WTC11 (cell line): ENCODE results near the gene VSIG10L2. TPM values are rescaled to one million over a fixed set of nuclear protein-coding genes. Genes with fewer than 3 reads are reported as not detected.

Source experiments
- ATAC-seq: fragments of 200-7000 bp; cut with Tn5 transposase; 2 replicates; pipeline ENCODE4 v1.10.0; 2021; ENCODE audit warnings: mild to moderate bottlenecking, moderate library complexity
- CTCF ChIA-PET: fragments of 300-600 bp; sonication (Branson Sonifier 250); formaldehyde crosslinking; loops from one replicate; lab custom pipeline; 2021; ENCODE audit warnings: antibody characterized with exemption; lab: Charles Lee
- POLR2A ChIA-PET: fragments of 350-600 bp; sonication (Branson Sonifier 250); formaldehyde crosslinking; loops from one replicate; lab custom pipeline; 2021; ENCODE audit warnings: antibody characterized with exemption; lab: Charles Lee
- DNase-seq: peaks from one replicate; pipeline ENCODE4 v3.0.0; 2021; ENCODE audit warnings: low spot score
- H3K27ac Mint-ChIP-seq: 2 replicates; pipeline ENCODE4 v1.8.0; 2021; ENCODE audit warnings: mixed read lengths
- H3K27me3 Mint-ChIP-seq: 2 replicates; pipeline ENCODE4 v1.8.0; 2021; ENCODE audit warnings: low read depth, mild to moderate bottlenecking, moderate library complexity, mixed read lengths
- H3K36me3 Mint-ChIP-seq: 2 replicates; pipeline ENCODE4 v1.8.0; 2021; ENCODE audit warnings: mixed read lengths
- H3K4me1 Mint-ChIP-seq: 2 replicates; pipeline ENCODE4 v1.8.0; 2022; ENCODE audit warnings: mixed read lengths
- H3K4me3 Mint-ChIP-seq: 2 replicates; pipeline ENCODE4 v1.8.0; 2021; ENCODE audit warnings: mild to moderate bottlenecking, moderate library complexity, mixed read lengths
- H3K9me3 Mint-ChIP-seq: 2 replicates; pipeline ENCODE4 v1.8.0; 2021; ENCODE audit warnings: mixed read lengths
- ARID4B ChIP-seq: sonication (generic); formaldehyde crosslinking; IDR thresholded peaks from 2 replicates; pipeline ENCODE4 v1.8.0; 2023; ENCODE audit warnings: missing genetic modification reagents, mild to moderate bottlenecking, borderline replicate concordance
- CBFB ChIP-seq: sonication (generic); formaldehyde crosslinking; IDR thresholded peaks from 2 replicates; pipeline ENCODE4 v1.8.1; 2022; ENCODE audit warnings: mild to moderate bottlenecking, low read depth, missing genetic modification reagents
- CREM ChIP-seq: sonication (generic); formaldehyde crosslinking; IDR thresholded peaks from 2 replicates; pipeline ENCODE4 v1.8.1; 2022; ENCODE audit warnings: mild to moderate bottlenecking, missing genetic modification reagents, moderate library complexity
- E2F1 ChIP-seq: sonication (generic); formaldehyde crosslinking; IDR thresholded peaks from 2 replicates; pipeline ENCODE4 v1.8.0; 2022; ENCODE audit warnings: mild to moderate bottlenecking, missing genetic modification reagents
- ETV6 ChIP-seq: sonication (generic); formaldehyde crosslinking; IDR thresholded peaks from 2 replicates; pipeline ENCODE4 v1.8.1; 2022; ENCODE audit warnings: mild to moderate bottlenecking, missing genetic modification reagents
- MAX ChIP-seq: sonication (generic); formaldehyde crosslinking; IDR thresholded peaks from 2 replicates; pipeline ENCODE4 v1.8.0; 2022; ENCODE audit warnings: mild to moderate bottlenecking, missing genetic modification reagents
- ZNF396 ChIP-seq: fragments of 250-450 bp; sonication (Bioruptor Pico); IDR thresholded peaks from 2 replicates; pipeline ENCODE4 v1.8.0; 2021; ENCODE audit warnings: mild to moderate bottlenecking, moderate library complexity, borderline replicate concordance
- ZNF416 ChIP-seq: fragments of 250-450 bp; sonication (Bioruptor Pico); IDR thresholded peaks from 2 replicates; pipeline ENCODE4 v1.9.0; 2021; ENCODE audit warnings: mild to moderate bottlenecking, inconsistent platforms
- total RNA-seq: library from RNA; stranded (reverse); gene quantifications from 3 replicates; pipeline ENCODE4 v1.2.3, GENCODE V29; 2021
- TF ChIP-seq, protein P1 (sequence below): fragments of 250-450 bp; sonication (Bioruptor Pico); IDR thresholded peaks from 2 replicates; pipeline ENCODE4 v2.1.2; 2022; ENCODE audit warnings: mild to moderate bottlenecking, moderate library complexity
- TF ChIP-seq, protein P2 (sequence below): sonication (generic); formaldehyde crosslinking; IDR thresholded peaks from 2 replicates; pipeline ENCODE4 v1.8.1; 2022; ENCODE audit warnings: missing genetic modification reagents, borderline replicate concordance
- TF ChIP-seq, protein P3 (sequence below): sonication (generic); formaldehyde crosslinking; IDR thresholded peaks from 2 replicates; pipeline ENCODE4 v1.8.1; 2023; ENCODE audit warnings: mild to moderate bottlenecking, missing genetic modification reagents, moderate library complexity
- TF ChIP-seq, protein P4 (sequence below): fragments of 250-450 bp; sonication (Bioruptor Pico); IDR thresholded peaks from 2 replicates; pipeline ENCODE4 v1.9.0; 2021; ENCODE audit warnings: mild to moderate bottlenecking, borderline replicate concordance

Gene VSIG10L2
- total RNA-seq, 1 experiment from 2014 or later: not detected

DNA sequence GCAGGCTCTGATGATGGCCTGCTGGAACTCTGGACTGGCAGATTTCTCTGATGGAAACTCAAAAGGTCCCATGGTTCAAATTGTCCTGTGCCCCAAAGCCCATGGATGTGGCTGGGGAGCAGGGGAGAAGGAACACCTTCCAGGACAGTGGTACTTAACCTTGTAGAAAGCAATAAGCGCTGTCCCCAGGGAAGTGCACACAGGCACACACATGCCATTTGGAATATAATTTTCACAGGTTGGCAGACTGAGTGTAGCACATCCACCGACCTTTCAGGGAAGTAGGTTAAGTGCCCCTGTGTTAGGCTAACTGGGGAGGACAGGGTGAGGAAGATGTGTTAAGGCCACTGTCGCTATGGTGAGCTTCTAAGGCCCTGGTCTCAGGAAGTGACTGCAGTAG is 23.7 kb upstream of the VSIG10L2 start:
- Mint-ChIP-seq H3K9me3 (no peaks in the 10 kb centered on the region), H3K4me1 (peaks cover 8% of the 10 kb centered on the region; the same call in 1 of the 2 replicates), H3K27ac (no peak overlapping the region), H3K36me3 (no peaks in the 10 kb centered on the region), H3K27me3 (no peaks in the 10 kb centered on the region), H3K4me3 (no peak overlapping the region)
- ATAC-seq (no peak), DNase-seq (no peak)
- ChIA-PET CTCF (interaction anchor here (1.1 to 1.9 kb wide), 3 partner anchors 10 to 20 kb away, joined by 4 to 12 read pairs (median 8); no protein-coding TSS in a partner anchor), POLR2A (no interaction called here)
- TF ChIP-seq, protein P1, sequence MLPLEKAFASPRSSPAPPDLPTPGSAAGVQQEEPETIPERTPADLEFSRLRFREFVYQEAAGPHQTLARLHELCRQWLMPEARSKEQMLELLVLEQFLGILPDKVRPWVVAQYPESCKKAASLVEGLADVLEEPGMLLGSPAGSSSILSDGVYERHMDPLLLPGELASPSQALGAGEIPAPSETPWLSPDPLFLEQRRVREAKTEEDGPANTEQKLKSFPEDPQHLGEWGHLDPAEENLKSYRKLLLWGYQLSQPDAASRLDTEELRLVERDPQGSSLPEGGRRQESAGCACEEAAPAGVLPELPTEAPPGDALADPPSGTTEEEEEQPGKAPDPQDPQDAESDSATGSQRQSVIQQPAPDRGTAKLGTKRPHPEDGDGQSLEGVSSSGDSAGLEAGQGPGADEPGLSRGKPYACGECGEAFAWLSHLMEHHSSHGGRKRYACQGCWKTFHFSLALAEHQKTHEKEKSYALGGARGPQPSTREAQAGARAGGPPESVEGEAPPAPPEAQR (CRISPR knock-in tag): no peak
- TF ChIP-seq E2F1 (CRISPR knock-in tag) (no peak), ETV6 (CRISPR knock-in tag) (no peak), CREM (CRISPR knock-in tag) (no peak), ARID4B (CRISPR knock-in tag) (no peak), MAX (CRISPR knock-in tag) (no peak), ZNF396 (CRISPR knock-in tag) (no peak), CBFB (CRISPR knock-in tag) (no peak), ZNF416 (CRISPR knock-in tag) (no peak)
- TF ChIP-seq, protein P2, sequence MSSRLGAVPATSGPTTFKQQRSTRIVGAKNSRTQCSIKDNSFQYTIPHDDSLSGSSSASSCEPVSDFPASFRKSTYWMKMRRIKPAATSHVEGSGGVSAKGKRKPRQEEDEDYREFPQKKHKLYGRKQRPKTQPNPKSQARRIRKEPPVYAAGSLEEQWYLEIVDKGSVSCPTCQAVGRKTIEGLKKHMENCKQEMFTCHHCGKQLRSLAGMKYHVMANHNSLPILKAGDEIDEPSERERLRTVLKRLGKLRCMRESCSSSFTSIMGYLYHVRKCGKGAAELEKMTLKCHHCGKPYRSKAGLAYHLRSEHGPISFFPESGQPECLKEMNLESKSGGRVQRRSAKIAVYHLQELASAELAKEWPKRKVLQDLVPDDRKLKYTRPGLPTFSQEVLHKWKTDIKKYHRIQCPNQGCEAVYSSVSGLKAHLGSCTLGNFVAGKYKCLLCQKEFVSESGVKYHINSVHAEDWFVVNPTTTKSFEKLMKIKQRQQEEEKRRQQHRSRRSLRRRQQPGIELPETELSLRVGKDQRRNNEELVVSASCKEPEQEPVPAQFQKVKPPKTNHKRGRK (CRISPR knock-in tag): no peak
- TF ChIP-seq, protein P3, sequence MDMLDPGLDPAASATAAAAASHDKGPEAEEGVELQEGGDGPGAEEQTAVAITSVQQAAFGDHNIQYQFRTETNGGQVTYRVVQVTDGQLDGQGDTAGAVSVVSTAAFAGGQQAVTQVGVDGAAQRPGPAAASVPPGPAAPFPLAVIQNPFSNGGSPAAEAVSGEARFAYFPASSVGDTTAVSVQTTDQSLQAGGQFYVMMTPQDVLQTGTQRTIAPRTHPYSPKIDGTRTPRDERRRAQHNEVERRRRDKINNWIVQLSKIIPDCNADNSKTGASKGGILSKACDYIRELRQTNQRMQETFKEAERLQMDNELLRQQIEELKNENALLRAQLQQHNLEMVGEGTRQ (CRISPR knock-in tag): no peak
- TF ChIP-seq, protein P4, sequence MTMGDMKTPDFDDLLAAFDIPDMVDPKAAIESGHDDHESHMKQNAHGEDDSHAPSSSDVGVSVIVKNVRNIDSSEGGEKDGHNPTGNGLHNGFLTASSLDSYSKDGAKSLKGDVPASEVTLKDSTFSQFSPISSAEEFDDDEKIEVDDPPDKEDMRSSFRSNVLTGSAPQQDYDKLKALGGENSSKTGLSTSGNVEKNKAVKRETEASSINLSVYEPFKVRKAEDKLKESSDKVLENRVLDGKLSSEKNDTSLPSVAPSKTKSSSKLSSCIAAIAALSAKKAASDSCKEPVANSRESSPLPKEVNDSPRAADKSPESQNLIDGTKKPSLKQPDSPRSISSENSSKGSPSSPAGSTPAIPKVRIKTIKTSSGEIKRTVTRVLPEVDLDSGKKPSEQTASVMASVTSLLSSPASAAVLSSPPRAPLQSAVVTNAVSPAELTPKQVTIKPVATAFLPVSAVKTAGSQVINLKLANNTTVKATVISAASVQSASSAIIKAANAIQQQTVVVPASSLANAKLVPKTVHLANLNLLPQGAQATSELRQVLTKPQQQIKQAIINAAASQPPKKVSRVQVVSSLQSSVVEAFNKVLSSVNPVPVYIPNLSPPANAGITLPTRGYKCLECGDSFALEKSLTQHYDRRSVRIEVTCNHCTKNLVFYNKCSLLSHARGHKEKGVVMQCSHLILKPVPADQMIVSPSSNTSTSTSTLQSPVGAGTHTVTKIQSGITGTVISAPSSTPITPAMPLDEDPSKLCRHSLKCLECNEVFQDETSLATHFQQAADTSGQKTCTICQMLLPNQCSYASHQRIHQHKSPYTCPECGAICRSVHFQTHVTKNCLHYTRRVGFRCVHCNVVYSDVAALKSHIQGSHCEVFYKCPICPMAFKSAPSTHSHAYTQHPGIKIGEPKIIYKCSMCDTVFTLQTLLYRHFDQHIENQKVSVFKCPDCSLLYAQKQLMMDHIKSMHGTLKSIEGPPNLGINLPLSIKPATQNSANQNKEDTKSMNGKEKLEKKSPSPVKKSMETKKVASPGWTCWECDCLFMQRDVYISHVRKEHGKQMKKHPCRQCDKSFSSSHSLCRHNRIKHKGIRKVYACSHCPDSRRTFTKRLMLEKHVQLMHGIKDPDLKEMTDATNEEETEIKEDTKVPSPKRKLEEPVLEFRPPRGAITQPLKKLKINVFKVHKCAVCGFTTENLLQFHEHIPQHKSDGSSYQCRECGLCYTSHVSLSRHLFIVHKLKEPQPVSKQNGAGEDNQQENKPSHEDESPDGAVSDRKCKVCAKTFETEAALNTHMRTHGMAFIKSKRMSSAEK (CRISPR knock-in tag): no peak
